Liver (tissue), 9 donors: Measurements from ENCODE around the gene TBRG4. TPM values are rescaled to one million over a fixed set of nuclear protein-coding genes. Genes with fewer than 3 reads are reported as not detected.

Experiments used
- DNase-seq: peaks from one replicate; pipeline ENCODE4 v3.0.0-alpha.2; 2017; ENCODE audit warnings: low spot score
- H3K27ac ChIP-seq, 2 donors: one replicate each; pipeline ENCODE4 v1.7.0; 2013; ENCODE audit warnings: inconsistent platforms in 2 of 2, low read length in 2 of 2, control low read depth in 1 of 2, low read depth in 1 of 2, mild to moderate bottlenecking in 1 of 2
- H3K27me3 ChIP-seq, 4 donors: one replicate each; pipeline versions ENCODE4 v1.6.1 to v1.7.0; 2013; ENCODE audit warnings: low read length in 3 of 4, inconsistent platforms in 1 of 4, mild to moderate bottlenecking in 1 of 4, moderate library complexity in 1 of 4; ENCODE audit not compliant: control insufficient read depth in 4 of 4, insufficient read depth in 4 of 4
- H3K36me3 ChIP-seq, 4 donors: one replicate each; pipeline versions ENCODE4 v1.6.1 to v1.7.0; 2013; ENCODE audit warnings: low read length in 3 of 4, mild to moderate bottlenecking in 3 of 4, low read depth in 1 of 4, moderate library complexity in 1 of 4; ENCODE audit not compliant: control insufficient read depth in 4 of 4, insufficient read depth in 3 of 4
- H3K4me1 ChIP-seq, 4 donors: one replicate each; pipeline versions ENCODE4 v1.6.1 to v1.7.0; 2013; ENCODE audit warnings: low read length in 3 of 4, mild to moderate bottlenecking in 3 of 4, moderate library complexity in 1 of 4; ENCODE audit not compliant: control insufficient read depth in 4 of 4, insufficient read depth in 4 of 4
- H3K4me3 ChIP-seq, 3 donors: one replicate each; pipeline versions ENCODE4 v1.6.1 to v1.7.0; 2013; ENCODE audit warnings: low read length in 3 of 3, control low read depth in 1 of 3, low read depth in 1 of 3, mild to moderate bottlenecking in 1 of 3
- H3K9ac ChIP-seq, 2 donors: one replicate each; pipeline ENCODE4 v1.7.0; 2013; ENCODE audit warnings: low read length in 2 of 2, mild to moderate bottlenecking in 2 of 2, moderate library complexity in 2 of 2, control low read depth in 1 of 2, low read depth in 1 of 2
- H3K9me3 ChIP-seq, 4 donors: one replicate each; pipeline versions ENCODE4 v1.6.1 to v1.7.0; 2013; ENCODE audit warnings: low read length in 3 of 4; ENCODE audit not compliant: control insufficient read depth in 4 of 4
- EGR1 ChIP-seq, 2 donors: IDR thresholded peaks; 2 replicates each; pipeline ENCODE4 v1.6.1; 2016 to 2018; ENCODE audit warnings: antibody characterized with exemption in 2 of 2, low read depth in 2 of 2
- FOXA1 ChIP-seq: IDR thresholded peaks from 2 replicates; pipeline ENCODE4 v1.6.1; 2016; ENCODE audit warnings: antibody characterized with exemption
- FOXA2 ChIP-seq: IDR thresholded peaks from 2 replicates; pipeline ENCODE4 v1.6.1; 2016; ENCODE audit warnings: antibody characterized with exemption
- GABPA ChIP-seq, 2 donors: IDR thresholded peaks in 1 of 2; conservative IDR thresholded peaks in 1 of 2; 2 replicates each; pipeline ENCODE4 v1.6.1; 2016; ENCODE audit warnings: antibody characterized with exemption in 2 of 2, mild to moderate bottlenecking in 1 of 2, moderate library complexity in 1 of 2
- HNF4A ChIP-seq, 2 donors: conservative IDR thresholded peaks; 2 replicates each; pipeline ENCODE4 v1.6.1; 2016; ENCODE audit warnings: antibody characterized with exemption in 2 of 2, mild to moderate bottlenecking in 2 of 2
- HNF4G ChIP-seq: IDR thresholded peaks from 2 replicates; pipeline ENCODE4 v1.6.1; 2016; ENCODE audit warnings: antibody characterized with exemption
- JUND ChIP-seq, 2 donors: IDR thresholded peaks; 2 replicates each; pipeline ENCODE4 v1.6.1; 2016; ENCODE audit warnings: antibody characterized with exemption in 2 of 2
- MAX ChIP-seq: IDR thresholded peaks from 2 replicates; pipeline ENCODE4 v1.6.1; 2016; ENCODE audit warnings: antibody characterized with exemption
- NR2F2 ChIP-seq: IDR thresholded peaks from 2 replicates; pipeline ENCODE4 v1.6.1; 2016; ENCODE audit warnings: antibody characterized with exemption
- RAD21 ChIP-seq, 2 donors: IDR thresholded peaks; 2 replicates each; pipeline ENCODE4 v1.6.1; 2016; ENCODE audit warnings: antibody characterized with exemption in 2 of 2, mild to moderate bottlenecking in 2 of 2
- REST ChIP-seq: IDR thresholded peaks from 2 replicates; pipeline ENCODE4 v1.6.1; 2016; ENCODE audit warnings: antibody characterized with exemption, mild to moderate bottlenecking
- RXRA ChIP-seq, 2 donors: IDR thresholded peaks; 2 replicates each; pipeline ENCODE4 v1.6.1; 2017 to 2018; ENCODE audit warnings: antibody characterized with exemption in 2 of 2, mild to moderate bottlenecking in 1 of 2
- SP1 ChIP-seq: IDR thresholded peaks from 2 replicates; pipeline ENCODE4 v1.6.1; 2018; ENCODE audit warnings: antibody characterized with exemption, mild to moderate bottlenecking
- TAF1 ChIP-seq: conservative IDR thresholded peaks from 2 replicates; pipeline ENCODE4 v1.6.1; 2016; ENCODE audit warnings: antibody characterized with exemption, mild to moderate bottlenecking
- YY1 ChIP-seq: IDR thresholded peaks from 2 replicates; pipeline ENCODE4 v1.6.1; 2016; ENCODE audit warnings: antibody characterized with exemption, mild to moderate bottlenecking
- WGBS: extraction: QIAGEN DNeasy Blood & Tissue Kit; methylation state at CpG from one replicate; pipeline ENCODE4 v1.1.7; 2013; 5-methylcytosine and 5-hydroxymethylcytosine counted together
- polyA plus RNA-seq, 2 donors: library from polyadenylated mRNA; stranded (reverse) in 1 of 2; unstranded in 1 of 2; fragments of 200-250 nt in 1 of 2; fragments of >200 nt in 1 of 2; fragmentation: Nextera tagmentation in 1 of 2; extraction: Ambion mirVana in 1 of 2; gene quantifications; one replicate each; pipeline versions ENCODE4 v1.2.1 to v1.2.3, GENCODE V29; 2013 to 2015
- total RNA-seq, 2 donors: library from RNA; depleted of rRNA; stranded (reverse); fragments of >200 nt; gene quantifications; one replicate each; pipeline ENCODE4 v1.2.3, GENCODE V29; 2014
- TF ChIP-seq, protein P1 (sequence below): IDR thresholded peaks from 2 replicates; pipeline ENCODE4 v1.6.1; 2016; ENCODE audit warnings: antibody characterized with exemption
- TF ChIP-seq, protein P2 (sequence below): IDR thresholded peaks from 2 replicates; pipeline ENCODE4 v1.6.1; 2016; ENCODE audit warnings: antibody characterized with exemption
- TF ChIP-seq, protein P3 (sequence below): fragments of 150-350 bp; IDR thresholded peaks from 2 replicates; pipeline ENCODE4 v1.5.1; 2017; ENCODE audit warnings: improper control_type of control experiment, low read depth, low read length; ENCODE audit not compliant: missing input control
- donor health status: healthy.
- donor health status: healthy.
- donor health status: healthy.
- donor health status: healthy.
- donor health status: healthy.

Gene TBRG4
- total and polyA plus RNA-seq, 4 donors: 30.3 to 47.6 (median 38.2) TPM

DNA sequence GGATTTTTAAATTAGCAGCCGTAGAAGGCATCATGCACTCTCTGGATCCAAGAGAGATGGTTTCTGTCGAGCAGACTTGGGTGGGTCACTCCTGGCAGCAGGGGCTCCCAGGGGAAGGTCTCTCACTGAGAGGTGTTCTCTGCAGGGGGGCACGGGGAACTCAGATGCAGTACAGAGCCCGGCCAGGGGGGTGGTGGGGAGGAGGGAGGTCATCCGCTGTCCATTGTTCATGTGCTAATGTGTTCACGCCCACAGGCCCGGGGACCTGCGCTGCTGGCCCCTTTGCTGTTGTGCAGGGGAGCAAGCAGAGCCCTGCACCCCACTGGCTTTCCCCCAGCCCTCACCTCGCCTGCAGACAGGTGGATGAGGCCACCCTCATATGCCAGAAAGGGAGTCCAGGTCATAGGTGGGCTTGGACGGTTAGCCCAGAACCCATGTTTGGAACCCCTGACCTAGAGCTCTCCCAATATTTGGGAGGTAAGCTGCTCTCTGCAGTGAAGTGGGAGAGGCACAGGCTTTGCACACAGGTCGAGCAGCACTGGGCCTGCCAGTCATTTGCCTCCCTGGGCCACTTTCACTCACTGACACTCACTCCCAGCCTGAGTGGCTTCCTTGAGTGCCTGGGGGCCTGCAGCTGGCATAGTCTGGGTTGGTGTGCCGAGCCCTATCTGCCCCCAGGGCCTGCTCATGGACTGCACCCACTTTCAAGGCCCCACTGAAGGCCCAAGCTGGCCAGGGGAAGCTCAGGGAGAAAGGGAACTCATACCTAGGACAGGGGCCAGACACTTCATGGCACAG lies 12.6 kb upstream of the TBRG4 start:
- Histone ChIP-seq H3K9ac (no peak overlapping the region), H3K27ac (no peak overlapping the region), H3K4me1 (no peaks in the 10 kb centered on the region), H3K27me3 (no peaks in the 10 kb centered on the region), H3K9me3 (no peaks in the 10 kb centered on the region), H3K4me3 (no peak overlapping the region), H3K36me3 (no peaks in the 10 kb centered on the region)
- 87% methylated on average over 12 of the region's 12 CpGs for WGBS
- TF ChIP-seq RXRA (IDR thresholded peaks at IDR 0.05) (no peak), HNF4A (conservative IDR thresholded peaks at IDR 0.05) (no peak), SP1 (no peak), YY1 (no peak), FOXA1 (no peak), TAF1 (no peak), REST (no peak), HNF4G (no peak), GABPA (IDR thresholded peaks at IDR 0.05 in 1 of 2, conservative IDR thresholded peaks at IDR 0.05 in 1 of 2) (no peak), MAX (no peak), JUND (IDR thresholded peaks at IDR 0.05) (no peak), FOXA2 (no peak), NR2F2 (no peak), RAD21 (IDR thresholded peaks at IDR 0.05) (no peak), EGR1 (IDR thresholded peaks at IDR 0.05; ENCODE audit: low read depth in 2 of 2) (no peak)
- TF ChIP-seq, protein P1, sequence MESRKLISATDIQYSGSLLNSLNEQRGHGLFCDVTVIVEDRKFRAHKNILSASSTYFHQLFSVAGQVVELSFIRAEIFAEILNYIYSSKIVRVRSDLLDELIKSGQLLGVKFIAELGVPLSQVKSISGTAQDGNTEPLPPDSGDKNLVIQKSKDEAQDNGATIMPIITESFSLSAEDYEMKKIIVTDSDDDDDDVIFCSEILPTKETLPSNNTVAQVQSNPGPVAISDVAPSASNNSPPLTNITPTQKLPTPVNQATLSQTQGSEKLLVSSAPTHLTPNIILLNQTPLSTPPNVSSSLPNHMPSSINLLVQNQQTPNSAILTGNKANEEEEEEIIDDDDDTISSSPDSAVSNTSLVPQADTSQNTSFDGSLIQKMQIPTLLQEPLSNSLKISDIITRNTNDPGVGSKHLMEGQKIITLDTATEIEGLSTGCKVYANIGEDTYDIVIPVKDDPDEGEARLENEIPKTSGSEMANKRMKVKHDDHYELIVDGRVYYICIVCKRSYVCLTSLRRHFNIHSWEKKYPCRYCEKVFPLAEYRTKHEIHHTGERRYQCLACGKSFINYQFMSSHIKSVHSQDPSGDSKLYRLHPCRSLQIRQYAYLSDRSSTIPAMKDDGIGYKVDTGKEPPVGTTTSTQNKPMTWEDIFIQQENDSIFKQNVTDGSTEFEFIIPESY: no peak
- TF ChIP-seq, protein P2, sequence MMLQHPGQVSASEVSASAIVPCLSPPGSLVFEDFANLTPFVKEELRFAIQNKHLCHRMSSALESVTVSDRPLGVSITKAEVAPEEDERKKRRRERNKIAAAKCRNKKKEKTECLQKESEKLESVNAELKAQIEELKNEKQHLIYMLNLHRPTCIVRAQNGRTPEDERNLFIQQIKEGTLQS: no peak
- TF ChIP-seq, protein P3, sequence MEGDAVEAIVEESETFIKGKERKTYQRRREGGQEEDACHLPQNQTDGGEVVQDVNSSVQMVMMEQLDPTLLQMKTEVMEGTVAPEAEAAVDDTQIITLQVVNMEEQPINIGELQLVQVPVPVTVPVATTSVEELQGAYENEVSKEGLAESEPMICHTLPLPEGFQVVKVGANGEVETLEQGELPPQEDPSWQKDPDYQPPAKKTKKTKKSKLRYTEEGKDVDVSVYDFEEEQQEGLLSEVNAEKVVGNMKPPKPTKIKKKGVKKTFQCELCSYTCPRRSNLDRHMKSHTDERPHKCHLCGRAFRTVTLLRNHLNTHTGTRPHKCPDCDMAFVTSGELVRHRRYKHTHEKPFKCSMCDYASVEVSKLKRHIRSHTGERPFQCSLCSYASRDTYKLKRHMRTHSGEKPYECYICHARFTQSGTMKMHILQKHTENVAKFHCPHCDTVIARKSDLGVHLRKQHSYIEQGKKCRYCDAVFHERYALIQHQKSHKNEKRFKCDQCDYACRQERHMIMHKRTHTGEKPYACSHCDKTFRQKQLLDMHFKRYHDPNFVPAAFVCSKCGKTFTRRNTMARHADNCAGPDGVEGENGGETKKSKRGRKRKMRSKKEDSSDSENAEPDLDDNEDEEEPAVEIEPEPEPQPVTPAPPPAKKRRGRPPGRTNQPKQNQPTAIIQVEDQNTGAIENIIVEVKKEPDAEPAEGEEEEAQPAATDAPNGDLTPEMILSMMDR: no peak
- no peak for DNase-seq
